ENCODE data around the gene ARTN. TPM values are rescaled to one million over a fixed set of nuclear protein-coding genes. Genes with fewer than 3 reads are reported as not detected.
A peak's percentile ranks its signal among the peaks of the same experiment; 100 is the strongest.

Gene ARTN
- polyA plus RNA-seq, 3 donors = 0.15 TPM; not detected in 2

- Histone ChIP-seq H2AFZ (ENCODE audit: insufficient read depth, low read depth, low read length, poor library complexity, severe bottlenecking) (no peak overlapping the region), H3K9ac (ENCODE audit: insufficient read depth, low read length, poor library complexity, severe bottlenecking) (no peak overlapping the region), H3K4me2 (replicated peaks; ENCODE audit: extremely low read depth, low read length, poor library complexity, severe bottlenecking) (no peak overlapping the region), H3K79me2 (ENCODE audit: insufficient read depth, low read length) (peaks cover 30% of the 10 kb centered on the region), H4K20me1 (ENCODE audit: insufficient read depth, low read length) (peaks cover 16% of the 10 kb centered on the region), H3K27ac (ENCODE audit: low read depth in 1 of 2, low read length in 2 of 2) (no peak overlapping the region), H3K9me3 (replicated peaks in 1 of 2; ENCODE audit: control insufficient read depth in 1 of 2, insufficient read depth in 1 of 2, low read length in 2 of 2) (no peaks in the 10 kb centered on the region), H3K36me3 (replicated peaks in 1 of 2; ENCODE audit: control insufficient read depth in 1 of 2, insufficient read depth in 2 of 2, low read length in 2 of 2) (peaks cover 12 to 30% of the 10 kb centered on the region in 2 donors), H3K27me3 (ENCODE audit: control insufficient read depth in 2 of 2, insufficient read depth in 2 of 2, low read length in 2 of 2) (no peaks in the 10 kb centered on the region), H3K4me3 (replicated peaks in 1 of 3; ENCODE audit: low read depth in 2 of 3, low read length in 3 of 3) (no peak overlapping the region), H3K4me1 (ENCODE audit: control insufficient read depth in 1 of 2, insufficient read depth in 2 of 2, low read length in 2 of 2) (peaks cover 26 to 36% of the 10 kb centered on the region in 2 donors)
- intact Hi-C loops (cut with micrococcal nuclease) = loop anchor here in 1 of 2 donors (10.0 kb wide), 2 partner anchors 317 to 383 kb away; partner anchors contain the start of genes ERI3 and KDM4A
- Mint-ChIP-seq H3K4me3 (no peak overlapping the region), H3K36me3 (peaks cover 27 to 36% of the 10 kb centered on the region in 2 donors), H3K9me3 (no peaks in the 10 kb centered on the region), H3K27ac (peak overlapping the region in 1 of 7 donors; percentile 41), H3K4me1 (peaks cover 32% of the 10 kb centered on the region), H3K27me3 (ENCODE audit: low read depth in 3 of 3) (peaks cover 0 to 3% (median 1%) of the 10 kb centered on the region in 3 donors)
- TF ChIP-seq CTCF (IDR thresholded peaks at IDR 0.05) = no peak
- no peak for DNase-seq
- WGBS (ENCODE audit: insufficient coverage) = 100% methylated on average over 13 of the region's 17 CpGs
These were observed 37.9 kb downstream of the ARTN start for GRCh38 chr1:43971336-43971980.

GRCh38 chr1:43973981-43974442 is 40.4 kb downstream of the ARTN start:
- peaks cover 41% of the 10 kb centered on the region for H4K20me1 ChIP-seq (ENCODE audit: insufficient read depth, low read length)
- intact Hi-C loops (cut with micrococcal nuclease) = loop anchor here (1.0 to 10.0 kb wide), 4 partner anchors 27 to 381 kb away; partner anchors contain the start of genes IPO13 (in 2 of the 2), ERI3 (in 1 of the 2) and KDM4A (in 1 of the 2)
- no peaks in the 10 kb centered on the region for H3K9me3 ChIP-seq (replicated peaks in 1 of 2; ENCODE audit: control insufficient read depth in 1 of 2, insufficient read depth in 1 of 2, low read length in 2 of 2)
- Mint-ChIP-seq H3K36me3 (peaks cover 35 to 42% of the 10 kb centered on the region in 2 donors), H3K4me1 (peaks cover 56% of the 10 kb centered on the region), H3K27me3 (ENCODE audit: low read depth in 3 of 3) (peaks cover 2 to 8% (median 2%) of the 10 kb centered on the region in 3 donors), H3K9me3 (peaks cover 0 to 1% (median 0%) of the 10 kb centered on the region in 7 donors), H3K27ac (peak overlapping the region; percentile 95 to 97 (median 96)), H3K4me3 (peak overlapping the region; percentile 98 to 99)
- 36% methylated on average over 9 of the region's 9 CpGs for WGBS (ENCODE audit: insufficient coverage)
- peaks cover 25 to 37% of the 10 kb centered on the region in 2 donors for H3K36me3 ChIP-seq (replicated peaks in 1 of 2; ENCODE audit: control insufficient read depth in 1 of 2, insufficient read depth in 2 of 2, low read length in 2 of 2)
- H3K9ac ChIP-seq (ENCODE audit: insufficient read depth, low read length, poor library complexity, severe bottlenecking) = peak overlapping the region; percentile 100
- H3K4me1 ChIP-seq (ENCODE audit: control insufficient read depth in 1 of 2, insufficient read depth in 2 of 2, low read length in 2 of 2) = peaks cover 48 to 61% of the 10 kb centered on the region in 2 donors
- peak overlapping the region; percentile 24 to 99 for H3K27ac ChIP-seq (ENCODE audit: low read depth in 1 of 2, low read length in 2 of 2)
- no peak for DNase-seq
- no peak for TF ChIP-seq CTCF (IDR thresholded peaks at IDR 0.05)
- peaks cover 48% of the 10 kb centered on the region for H3K79me2 ChIP-seq (ENCODE audit: insufficient read depth, low read length)
- no peaks in the 10 kb centered on the region for H3K27me3 ChIP-seq (ENCODE audit: control insufficient read depth in 2 of 2, insufficient read depth in 2 of 2, low read length in 2 of 2)
- peak overlapping the region; percentile 79 for H3K4me2 ChIP-seq (replicated peaks; ENCODE audit: extremely low read depth, low read length, poor library complexity, severe bottlenecking)
- H3K4me3 ChIP-seq (replicated peaks in 1 of 3; ENCODE audit: low read depth in 2 of 3, low read length in 3 of 3) = peak overlapping the region; percentile 86 to 98 (median 97)
- peak overlapping the region; percentile 99 for H2AFZ ChIP-seq (ENCODE audit: insufficient read depth, low read depth, low read length, poor library complexity, severe bottlenecking)

Data from CD14-positive monocyte (primary cell).